HCEC 1CT (cell line): ENCODE measurements around the gene POLD4.

Experiments
- DNase-seq: peaks from one replicate; pipeline ENCODE4 v3.0.0-alpha.2; 2017

Gene POLD4

GRCh38 chr11:67313125-67313890, 40.0 kb downstream of the POLD4 start:
- DNase-seq, result no peak

DNA sequence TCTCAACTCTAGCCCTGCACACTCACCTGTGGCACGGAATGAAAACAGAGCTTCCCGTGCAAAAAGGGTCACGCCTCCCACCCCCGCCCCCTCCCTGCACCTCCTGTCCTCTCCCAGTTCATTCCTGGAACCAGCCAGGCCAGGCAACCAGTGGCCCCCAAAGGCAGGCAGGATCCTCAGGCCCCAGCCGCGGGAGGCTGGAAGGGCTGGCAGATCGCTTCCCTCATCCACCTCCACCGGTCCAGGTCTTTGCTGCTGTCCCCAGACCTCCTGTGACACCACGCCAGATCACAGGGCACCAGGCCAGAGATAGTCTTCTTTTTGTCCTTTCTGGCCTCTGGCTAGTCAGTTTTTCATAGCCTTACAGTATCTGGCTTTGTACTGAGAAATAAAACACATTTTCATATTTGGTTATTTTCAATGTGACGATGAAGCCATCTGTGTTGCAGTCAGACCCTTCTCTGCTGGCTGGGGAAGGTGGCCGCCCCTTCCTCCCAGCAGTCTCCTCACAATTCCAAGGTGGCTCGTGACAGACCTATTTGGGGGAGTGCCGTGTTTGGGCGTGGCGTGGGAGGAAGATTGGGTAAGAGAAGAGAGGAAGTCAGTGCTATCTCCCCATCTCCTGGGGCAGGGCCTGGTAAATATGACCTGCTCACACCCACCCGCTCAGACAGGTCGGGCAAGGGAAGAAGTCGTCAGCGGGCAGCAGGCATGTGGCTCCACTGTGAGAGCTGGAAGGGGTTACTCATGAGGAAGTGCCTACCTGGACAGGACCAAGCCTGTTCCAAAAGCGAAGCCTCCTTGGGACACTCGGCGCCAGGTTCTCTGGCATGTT, 40.9 kb downstream of the POLD4 start:
- DNase-seq, result no peak

DNA sequence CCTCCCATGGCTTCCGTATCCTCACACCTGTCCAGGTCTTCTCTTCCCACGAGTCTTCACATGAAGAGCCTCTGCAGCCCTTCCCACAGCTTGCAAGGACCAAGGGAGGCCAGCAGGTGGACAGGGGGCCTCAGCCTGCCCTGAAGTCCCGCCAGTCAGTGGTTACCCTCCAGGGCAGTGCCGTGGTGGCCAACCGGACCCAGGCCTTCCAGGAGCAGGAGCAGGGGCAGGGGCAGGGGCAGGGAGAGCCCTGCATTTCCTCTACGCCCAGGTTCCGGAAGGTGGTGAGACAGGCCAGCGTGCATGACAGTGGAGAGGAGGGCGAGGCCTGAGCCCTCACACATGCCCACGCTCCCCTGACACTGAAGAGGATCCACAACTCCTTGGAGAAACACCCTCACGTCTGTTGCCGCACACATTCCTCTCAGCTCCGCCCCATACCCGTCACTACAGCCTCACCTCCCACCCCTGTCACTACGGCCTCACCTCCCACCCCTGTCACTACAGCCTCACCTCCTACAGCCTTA, 41.7 kb downstream of the POLD4 start:
- no peak for DNase-seq

DNA sequence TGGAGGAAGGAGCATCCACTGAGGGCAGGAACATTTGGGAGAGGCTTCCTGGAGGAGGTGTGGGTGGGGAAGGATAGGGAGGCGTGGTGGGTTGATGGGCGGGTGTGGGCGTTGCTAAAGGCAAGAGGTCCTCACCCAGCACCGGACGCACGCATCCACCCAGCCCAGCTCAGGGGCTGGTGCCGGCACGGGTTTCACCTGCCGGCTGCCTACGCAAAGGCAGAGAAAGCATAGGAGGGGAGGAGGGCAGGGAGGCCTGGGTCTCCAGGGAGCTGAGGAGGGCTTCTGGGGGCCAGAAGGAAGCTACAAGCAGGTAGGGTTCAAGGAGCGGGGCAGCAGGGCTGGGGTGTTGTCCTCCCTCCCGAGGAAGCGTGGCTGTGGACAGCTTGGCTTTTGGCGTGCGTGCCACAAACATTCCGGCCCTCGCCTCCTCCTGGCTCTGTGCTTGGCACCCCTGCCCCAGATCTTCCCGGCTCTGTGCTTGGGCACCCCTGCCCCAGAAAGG, 42.2 kb downstream of the POLD4 start:
- DNase-seq, result no peak

DNA sequence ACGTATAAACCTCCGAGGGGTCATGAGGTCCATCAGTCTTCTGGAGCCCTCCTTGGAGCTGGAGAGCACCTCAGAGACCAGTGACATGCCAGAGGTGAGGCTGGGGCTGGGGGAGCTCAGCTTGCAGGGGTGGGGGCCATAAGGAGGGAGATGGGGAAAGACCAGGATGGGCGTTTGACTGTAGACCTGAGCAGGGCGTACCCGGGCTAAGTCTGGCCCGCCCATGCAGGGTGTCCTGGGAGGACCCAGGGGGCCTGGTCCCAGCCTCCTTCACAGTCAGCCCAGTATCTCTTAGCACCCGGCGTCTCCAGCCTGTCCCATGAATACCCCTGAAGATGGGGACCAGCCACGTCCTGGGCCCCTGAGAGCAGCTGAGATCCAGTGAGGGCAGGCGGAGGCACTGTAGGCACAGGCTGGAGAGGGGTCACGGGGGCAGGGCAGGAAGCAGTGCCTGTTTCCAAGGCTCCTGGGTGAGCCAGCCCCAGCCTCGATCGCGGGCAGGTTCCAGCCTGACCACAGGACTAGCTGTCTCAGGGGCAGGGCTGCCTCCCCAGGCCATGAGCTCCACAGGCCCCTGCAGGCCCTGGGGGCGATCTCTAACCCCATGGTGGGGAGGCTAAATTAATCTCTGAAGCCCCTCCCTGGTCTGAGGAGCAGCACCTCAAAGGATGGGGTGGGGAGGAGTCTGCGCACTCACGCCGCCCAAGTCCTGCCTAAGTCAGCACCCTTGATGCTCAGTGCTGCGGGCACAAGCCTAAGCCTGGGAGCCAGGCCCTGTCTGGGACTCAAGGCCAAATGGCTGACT, 42.9 kb downstream of the POLD4 start:
- no peak for DNase-seq

DNA sequence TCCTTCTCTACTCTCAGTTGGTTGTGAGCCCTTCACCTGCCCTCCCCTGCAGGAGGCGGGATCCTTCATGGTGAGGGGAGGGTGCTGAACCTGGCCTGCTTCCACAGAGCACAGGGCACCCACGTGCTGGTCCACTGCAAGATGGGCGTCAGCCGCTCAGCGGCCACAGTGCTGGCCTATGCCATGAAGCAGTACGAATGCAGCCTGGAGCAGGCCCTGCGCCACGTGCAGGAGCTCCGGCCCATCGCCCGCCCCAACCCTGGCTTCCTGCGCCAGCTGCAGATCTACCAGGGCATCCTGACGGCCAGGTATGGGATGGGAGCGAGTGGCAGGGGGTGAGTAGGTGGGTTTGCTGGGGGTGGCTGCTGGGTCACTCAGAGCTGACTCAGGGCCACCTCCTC, 43.7 kb downstream of the POLD4 start:
- DNase-seq, result no peak

DNA sequence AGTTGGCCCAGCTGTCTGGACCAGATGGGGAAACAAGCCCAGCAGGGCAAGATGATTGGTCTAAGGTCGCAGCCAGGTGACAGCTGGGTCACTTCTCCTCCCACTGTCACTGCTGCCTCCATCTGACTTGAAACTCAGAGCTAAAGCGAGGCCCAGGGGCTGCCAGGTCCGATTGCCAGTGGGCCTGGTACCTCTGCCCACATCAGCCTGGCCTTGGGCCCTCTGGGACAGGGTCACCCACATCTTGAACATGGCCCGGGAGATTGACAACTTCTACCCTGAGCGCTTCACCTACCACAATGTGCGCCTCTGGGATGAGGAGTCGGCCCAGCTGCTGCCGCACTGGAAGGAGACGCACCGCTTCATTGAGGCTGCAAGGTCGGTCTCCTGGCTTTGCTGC, 44.2 kb downstream of the POLD4 start:
- no peak for DNase-seq

DNA sequence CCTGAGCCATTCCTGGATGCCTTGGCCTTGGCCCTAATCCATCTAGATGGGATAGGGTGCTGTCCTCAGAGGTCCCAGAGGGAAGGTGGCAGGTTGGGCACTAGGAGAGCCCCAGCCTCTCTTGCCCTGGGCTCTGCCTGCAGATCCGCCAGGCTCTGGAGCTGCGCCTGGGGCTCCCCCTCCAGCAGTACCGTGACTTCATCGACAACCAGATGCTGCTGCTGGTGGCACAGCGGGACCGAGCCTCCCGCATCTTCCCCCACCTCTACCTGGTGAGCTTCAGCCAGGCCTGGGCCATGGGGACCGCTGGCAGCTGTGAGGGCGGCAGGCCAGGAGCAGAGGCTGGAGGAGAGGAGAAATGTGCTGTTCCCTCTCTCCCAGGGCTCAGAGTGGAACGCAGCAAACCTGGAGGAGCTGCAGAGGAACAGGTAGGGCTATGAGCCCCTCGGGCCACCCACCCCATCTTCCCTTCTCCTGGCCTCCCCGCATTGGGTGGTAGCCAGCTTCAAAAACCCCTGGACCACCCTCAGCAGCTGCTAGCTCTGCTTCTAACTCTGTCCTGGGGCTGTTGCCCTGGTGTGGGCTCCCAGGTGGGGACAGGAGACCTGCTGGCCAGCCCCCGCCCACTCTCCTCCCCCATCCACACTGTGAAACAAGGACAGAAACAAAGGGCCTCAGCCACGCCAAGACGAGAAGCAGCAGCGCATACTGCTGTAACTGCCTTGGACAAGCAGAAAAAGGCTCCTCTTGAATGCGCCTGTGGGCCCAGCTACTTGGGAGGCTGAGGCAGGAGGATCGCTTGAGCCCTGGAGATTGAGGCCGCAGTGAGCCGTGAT, 45.1 kb downstream of the POLD4 start:
- DNase-seq, result no peak

- DNase-seq, result no peak
Observed at GRCh38 chr11:67307545-67308001, 45.8 kb downstream of the POLD4 start.

DNA sequence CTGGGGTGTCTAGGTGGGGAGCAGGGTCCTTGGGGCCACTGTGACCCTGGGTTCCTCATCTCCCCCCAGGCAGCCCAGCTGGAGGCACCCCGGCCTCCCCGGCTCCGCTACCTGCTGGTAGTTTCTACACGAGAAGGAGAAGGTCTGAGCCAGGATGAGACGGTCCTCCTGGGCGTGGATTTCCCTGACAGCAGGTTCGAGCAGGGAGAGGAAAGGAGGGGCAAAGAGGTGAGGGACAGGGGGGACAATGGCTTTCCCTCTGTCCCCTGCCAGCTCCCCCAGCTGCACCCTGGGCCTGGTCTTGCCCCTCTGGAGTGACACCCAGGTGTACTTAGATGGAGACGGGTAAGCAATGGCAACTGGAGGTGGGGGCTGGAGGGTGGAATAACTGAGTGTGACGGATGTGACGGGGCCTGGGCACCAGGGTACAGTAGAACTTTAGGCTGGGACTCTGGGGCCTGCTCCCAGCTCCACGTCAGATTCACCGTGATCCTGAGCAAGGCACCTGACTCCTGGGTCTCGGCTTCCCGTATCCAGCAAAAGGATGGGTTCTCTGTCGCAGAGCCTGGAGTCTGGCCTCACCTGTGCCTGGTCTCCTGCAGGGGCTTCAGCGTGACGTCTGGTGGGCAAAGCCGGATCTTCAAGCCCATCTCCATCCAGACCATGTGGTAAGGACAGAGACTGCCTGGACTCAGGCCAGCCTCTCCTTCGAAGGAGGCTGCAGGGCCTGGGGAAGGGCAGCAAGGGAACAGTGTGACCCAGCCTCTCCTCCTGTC, 46.4 kb downstream of the POLD4 start:
- DNase-seq, result no peak

DNA sequence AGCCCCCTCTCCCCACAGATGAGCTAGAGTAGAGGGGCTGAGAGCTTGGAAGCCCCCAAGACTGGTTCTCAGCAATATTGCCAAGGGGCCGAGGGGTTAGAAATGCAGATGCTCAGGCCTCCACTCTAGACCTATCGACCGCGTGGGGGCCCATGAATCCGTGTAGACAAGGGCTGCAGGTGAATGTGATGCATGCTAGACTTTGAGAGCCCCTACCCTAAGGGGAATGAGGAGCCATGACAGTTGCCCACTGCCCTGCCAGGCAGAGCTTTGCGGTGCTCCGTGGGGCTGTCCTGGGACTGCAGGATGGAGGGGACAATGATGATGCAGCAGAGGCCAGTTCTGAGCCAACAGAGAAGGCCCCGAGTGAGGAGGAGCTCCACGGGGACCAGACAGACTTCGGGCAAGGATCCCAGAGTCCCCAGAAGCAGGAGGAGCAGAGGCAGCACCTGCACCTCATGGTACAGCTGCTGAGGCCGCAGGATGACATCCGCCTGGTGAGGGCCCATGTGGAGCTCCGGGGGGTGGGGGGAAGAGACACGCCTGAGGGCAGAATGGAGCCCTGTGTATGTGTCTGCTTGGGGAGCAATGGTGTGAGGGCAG, 48.7 kb downstream of the POLD4 start:
- no peak for DNase-seq

DNA sequence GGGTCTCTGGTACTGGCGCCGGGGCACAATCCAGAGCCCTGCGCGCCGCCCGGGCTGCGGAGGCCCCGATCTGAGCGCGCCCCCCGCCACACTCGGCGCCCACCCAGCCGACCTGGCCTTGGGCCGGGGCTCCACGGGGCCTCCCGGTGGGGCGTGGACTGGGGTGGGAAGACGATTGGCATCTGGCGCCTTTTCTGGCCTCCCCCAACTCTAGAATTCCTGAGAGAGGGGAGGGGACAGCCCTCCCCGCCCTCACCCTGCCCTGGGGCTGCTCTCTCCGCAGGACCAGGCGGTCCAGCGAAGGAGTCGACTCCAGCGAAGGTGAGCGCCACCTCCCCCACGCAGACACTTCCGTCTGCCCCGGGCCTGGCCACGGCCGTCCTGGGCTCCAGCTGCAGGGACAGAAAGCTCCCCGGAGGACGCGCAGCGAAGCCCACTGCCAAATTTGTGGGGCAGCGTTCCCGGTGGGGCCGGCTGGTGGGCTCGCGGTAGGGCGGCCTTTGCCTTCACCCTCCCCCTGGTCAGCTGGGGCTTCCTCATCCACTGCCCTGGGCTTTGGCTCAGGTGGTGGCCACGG, 49.4 kb downstream of the POLD4 start:
- no peak for DNase-seq

GRCh38 chr11:67303132-67303834, 50.1 kb downstream of the POLD4 start, which contains the start of gene SSH3:
Gene SSH3, plus strand, starts transcription at chr11:67303530. Its CDS starts 96 bp downstream, at chr11:67303626.
- peak; percentile 46 for DNase-seq

GRCh38 chr11:67302571-67303131, 50.7 kb downstream of the POLD4 start:
- DNase-seq, result no peak

DNA sequence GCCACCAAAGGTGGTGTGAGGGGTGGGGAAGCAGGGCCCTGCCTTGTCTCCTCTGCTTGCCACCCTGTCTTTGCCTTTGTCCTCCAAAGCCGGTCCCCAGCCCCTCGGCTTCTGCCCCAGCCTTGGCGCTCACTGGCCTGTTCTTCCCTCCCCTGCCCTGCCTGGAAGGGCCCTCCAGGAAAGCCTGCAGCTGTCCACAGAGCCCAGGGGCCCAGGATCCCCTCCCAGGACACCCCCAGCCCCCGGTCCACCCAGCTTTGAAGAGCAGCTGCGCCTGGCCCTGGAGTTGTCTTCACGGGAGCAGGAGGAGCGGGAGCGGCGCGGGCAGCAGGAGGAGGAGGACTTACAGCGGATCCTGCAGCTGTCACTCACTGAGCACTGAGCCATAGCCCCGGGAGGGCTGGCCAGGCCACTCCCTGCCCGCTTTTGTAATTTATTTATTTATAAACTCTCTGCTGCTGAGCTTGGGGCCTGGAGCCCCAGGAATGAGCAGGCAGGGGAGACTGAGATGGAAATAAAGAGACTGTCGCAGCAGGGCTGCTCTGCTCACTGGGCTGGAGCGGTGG, 51.3 kb downstream of the POLD4 start:
- peak; percentile 65 for DNase-seq

- DNase-seq, result no peak
Observed at GRCh38 chr11:67301313-67301921, 51.9 kb downstream of the POLD4 start.
